B cell (primary cell): ENCODE measurements around the gene PGAM5. TPM values are rescaled to one million over a fixed set of nuclear protein-coding genes. Genes with fewer than 3 reads are reported as not detected.

Experiments used
- ATAC-seq: fragments of 200-7000 bp; cut with Tn5 transposase; one replicate; pipeline ENCODE4 v1.10.0; 2021; ENCODE audit warnings: low read depth, mild to moderate bottlenecking, moderate number of reproducible peaks, moderate library complexity
- CTCF ChIA-PET: fragments of 350-600 bp; sonication (Branson Sonifier 250); formaldehyde crosslinking; loops from one replicate; lab custom pipeline; 2021; ENCODE audit warnings: antibody characterized with exemption, inconsistent platforms; lab: Charles Lee
- POLR2A ChIA-PET: fragments of 350-600 bp; sonication (Branson Sonifier 250); formaldehyde crosslinking; loops from one replicate; lab custom pipeline; 2021; ENCODE audit warnings: antibody characterized with exemption; lab: Charles Lee
- DNase-seq: peaks from one replicate; pipeline ENCODE4 v3.0.0; 2013
- H2AFZ ChIP-seq: 2 replicates; pipeline ENCODE4 v1.6.1; 2012; ENCODE audit warnings: mild to moderate bottlenecking, low read depth, low read length; ENCODE audit not compliant: insufficient read depth, poor library complexity, severe bottlenecking
- H3K27ac ChIP-seq, 2 donors: 1 replicate in 1 of 2; 2 replicates in 1 of 2; pipeline ENCODE4 v1.5.1; 2012 to 2013; ENCODE audit warnings: low read length in 2 of 2, mild to moderate bottlenecking in 2 of 2, moderate library complexity in 1 of 2
- H3K27me3 ChIP-seq, 4 experiments: fragments of 200-600 bp in 1 of 4; sonication (generic) in 1 of 4; replicated peaks in 1 of 4; 1 replicate in 2 of 4; 2 replicates in 2 of 4; pipeline versions ENCODE4 v1.6.1 to v1.7.0; 2013 to 2016; ENCODE audit warnings: low read length in 3 of 4, mild to moderate bottlenecking in 2 of 4, mixed read lengths in 1 of 4, moderate library complexity in 1 of 4; ENCODE audit not compliant: insufficient read depth in 4 of 4, control insufficient read depth in 3 of 4; ENCODE audit errors: control extremely low read depth in 1 of 4
- H3K36me3 ChIP-seq, 2 experiments: replicated peaks in 1 of 2; 1 replicate in 1 of 2; 2 replicates in 1 of 2; pipeline versions ENCODE4 v1.6.1 to v1.7.1; 2013; ENCODE audit warnings: low read length in 1 of 2; ENCODE audit not compliant: insufficient read depth in 2 of 2, control insufficient read depth in 1 of 2; ENCODE audit errors: control extremely low read depth in 1 of 2, extremely low read depth in 1 of 2
- H3K4me1 ChIP-seq, 2 donors: fragments of 200-600 bp in 1 of 2; sonication (generic) in 1 of 2; 1 replicate in 1 of 2; 2 replicates in 1 of 2; pipeline versions ENCODE4 v1.5.1 to v1.6.1; 2013 to 2017; ENCODE audit warnings: low read length in 2 of 2; ENCODE audit not compliant: control insufficient read depth in 2 of 2, insufficient read depth in 2 of 2
- H3K4me2 ChIP-seq: replicated peaks from 2 replicates; pipeline ENCODE3; 2012; ENCODE audit warnings: mild to moderate bottlenecking, low read depth, low read length; ENCODE audit not compliant: poor library complexity, severe bottlenecking
- H3K4me3 ChIP-seq, 5 experiments: fragments of 200-600 bp in 1 of 5; sonication (generic) in 1 of 5; 1 replicate in 3 of 5; 2 replicates in 2 of 5; pipeline versions ENCODE4 v1.5.1 to v1.7.0; 2011 to 2016; ENCODE audit warnings: low read length in 4 of 5, mild to moderate bottlenecking in 4 of 5, low read depth in 2 of 5, control low read depth in 1 of 5, moderate library complexity in 1 of 5; ENCODE audit not compliant: insufficient read depth in 1 of 5; ENCODE audit errors: control extremely low read depth in 1 of 5, extremely low read depth in 1 of 5
- H3K79me2 ChIP-seq: fragments of 200-600 bp; sonication (generic); one replicate; pipeline ENCODE4 v1.6.0; 2016; ENCODE audit warnings: low read length; ENCODE audit not compliant: control insufficient read depth, insufficient read depth
- H3K9ac ChIP-seq: fragments of 200-600 bp; sonication (generic); 2 replicates; pipeline ENCODE4 v1.6.1; 2017; ENCODE audit warnings: mild to moderate bottlenecking, low read length, moderate library complexity
- H3K9me3 ChIP-seq, 3 donors: one replicate each; pipeline versions ENCODE4 v1.6.1 to v1.7.1; 2013; ENCODE audit warnings: low read length in 2 of 3; ENCODE audit not compliant: control insufficient read depth in 2 of 3, insufficient read depth in 1 of 3; ENCODE audit errors: control extremely low read depth in 1 of 3
- H4K20me1 ChIP-seq: 2 replicates; pipeline ENCODE4 v1.6.0; 2012; ENCODE audit warnings: mild to moderate bottlenecking, low read length; ENCODE audit not compliant: insufficient read depth, control insufficient read depth, poor library complexity, severe bottlenecking
- H3K27ac Mint-ChIP-seq: one replicate; pipeline ENCODE4 v1.8.0; 2021; ENCODE audit warnings: mixed read lengths
- H3K27me3 Mint-ChIP-seq: one replicate; pipeline ENCODE4 v1.8.0; 2021; ENCODE audit warnings: mixed read lengths
- H3K4me1 Mint-ChIP-seq: one replicate; pipeline ENCODE4 v1.8.0; 2021; ENCODE audit warnings: mixed read lengths
- H3K4me3 Mint-ChIP-seq: one replicate; pipeline ENCODE4 v1.8.0; 2021; ENCODE audit warnings: mixed read lengths
- H3K9me3 Mint-ChIP-seq: one replicate; pipeline ENCODE4 v1.8.0; 2022; ENCODE audit warnings: mixed read lengths; ENCODE audit not compliant: insufficient read depth
- CTCF ChIP-seq: fragments of 200-600 bp; IDR thresholded peaks from one replicate; pipeline ENCODE4 v1.8.0; 2022; ENCODE audit warnings: antibody characterized with exemption, mild to moderate bottlenecking
- EZH2 ChIP-seq: IDR thresholded peaks from 2 replicates; pipeline ENCODE4 v1.6.1; 2012; ENCODE audit warnings: borderline replicate concordance, low read depth, mild to moderate bottlenecking, moderate library complexity, low read length; ENCODE audit not compliant: insufficient read depth, poor library complexity, severe bottlenecking
- WGBS: methylation state at CpG from one replicate; pipeline ENCODE4 v1.1.5; 2013; ENCODE audit warnings: missing lambda C conversion rate; ENCODE audit not compliant: insufficient coverage; 5-methylcytosine and 5-hydroxymethylcytosine counted together
- intact Hi-C: fragments of 100-400 bp; cut with micrococcal nuclease; formaldehyde crosslinking; loops from one replicate; pipeline ENCODE4 v1.10.0; 2022
- polyA plus RNA-seq: library from polyadenylated mRNA; depleted of rRNA; stranded (reverse); fragments of >200 nt; gene quantifications from 2 replicates; pipeline ENCODE4 v1.2.3, GENCODE V29; 2012
- total RNA-seq, 2 donors: library from RNA; stranded (reverse); fragments of 120-200 nt in 1 of 2; gene quantifications; 1 replicate in 1 of 2; 2 replicates in 1 of 2; pipeline versions ENCODE4 v1.2.3 to v1.2.4, GENCODE V29; 2013 to 2022

The PGAM5 gene
- total and polyA plus RNA-seq, 2 donors (not counting 1 experiment from before 2014, with no cell fraction given): 14.6 to 29.9 TPM

GRCh38 chr12:132703641-132704040 is 7.0 kb upstream of the PGAM5 start:
- no peak overlapping the region for H3K4me3 Mint-ChIP-seq
- ATAC-seq: no peak

GRCh38 chr12:132707241-132707640 is 3.4 kb upstream of the PGAM5 start:
- ATAC-seq (no peak), DNase-seq (no peak)
- Histone ChIP-seq H3K9ac (no peak overlapping the region), H3K4me3 (no peak overlapping the region), H3K9me3 (peaks cover 0 to 50% (median 15%) of the 10 kb centered on the region in 3 donors), H3K79me2 (peaks cover 18% of the 10 kb centered on the region), H3K36me3 (peaks cover 3 to 8% of the 10 kb centered on the region in 2 experiments), H3K27ac (no peak overlapping the region), H4K20me1 (peaks cover 6% of the 10 kb centered on the region), H3K4me2 (no peak overlapping the region), H3K27me3 (no peaks in the 10 kb centered on the region), H3K4me1 (peaks cover 10 to 21% of the 10 kb centered on the region in 2 donors), H2AFZ (no peak overlapping the region)
- peak overlapping the region; percentile 66 for H3K27ac Mint-ChIP-seq
- no peaks in the 10 kb centered on the region for H3K27me3 Mint-ChIP-seq
- ChIA-PET POLR2A (no interaction called here), CTCF (no interaction called here)
- WGBS: 100% methylated on average over 2 of the region's 6 CpGs
- TF ChIP-seq CTCF (no peak), EZH2 (no peak)
- H3K4me1 Mint-ChIP-seq: peaks cover 15% of the 10 kb centered on the region
- peak overlapping the region; percentile 37 for H3K4me3 Mint-ChIP-seq
- intact Hi-C loops: no loop called here
- H3K9me3 Mint-ChIP-seq: peaks cover 11% of the 10 kb centered on the region

More at GRCh38 chr12:132703641-132704040, 7.0 kb upstream of the PGAM5 start:
- peaks cover 3 to 8% of the 10 kb centered on the region in 2 experiments for H3K36me3 ChIP-seq
- WGBS: 98% methylated on average over 9 of the region's 9 CpGs
- no peak for DNase-seq
- ChIA-PET POLR2A (no interaction called here), CTCF (no interaction called here)
- H2AFZ ChIP-seq: no peak overlapping the region
- H3K4me1 ChIP-seq: peaks cover 6 to 11% of the 10 kb centered on the region in 2 donors
- Mint-ChIP-seq H3K27ac (peak overlapping the region; percentile 10), H3K9me3 (peaks cover 13% of the 10 kb centered on the region), H3K4me1 (peaks cover 22% of the 10 kb centered on the region), H3K27me3 (no peaks in the 10 kb centered on the region)
- H3K9me3 ChIP-seq: peaks cover 0 to 32% (median 12%) of the 10 kb centered on the region in 3 donors
- H3K27me3 ChIP-seq: no peaks in the 10 kb centered on the region
- H3K79me2 ChIP-seq: peaks cover 2% of the 10 kb centered on the region
- TF ChIP-seq EZH2 (no peak), CTCF (no peak)
- intact Hi-C loops: no loop called here
- H3K4me2 ChIP-seq: no peak overlapping the region
- no peak overlapping the region for H3K9ac ChIP-seq
- no peaks in the 10 kb centered on the region for H4K20me1 ChIP-seq
- H3K27ac ChIP-seq: no peak overlapping the region
- H3K4me3 ChIP-seq: no peak overlapping the region
